DOHH2 (cell line): ENCODE data around the gene MIF.

Source experiments
- CTCF ChIP-seq: fragments of 200-600 bp; sonication (generic); IDR thresholded peaks from one replicate; pipeline ENCODE4 v1.5.1; 2014; ENCODE audit warnings: antibody characterized with exemption, mild to moderate bottlenecking, low read depth, low read length; ENCODE audit not compliant: poor library complexity, severe bottlenecking
- EZH2phosphoT487 ChIP-seq: fragments of 200-600 bp; sonication (generic); IDR thresholded peaks from 2 replicates; pipeline ENCODE4 v1.6.1; 2017; ENCODE audit warnings: borderline replicate concordance, mild to moderate bottlenecking, antibody characterized with exemption, low read length, moderate library complexity, mixed read lengths

GRCh38 chr22:23892130-23892529 lies 2.1 kb upstream of the MIF start:
- no peak for TF ChIP-seq CTCF
- no peak for TF ChIP-seq EZH2phosphoT487
